Measurements from ENCODE around the gene EIF4B. TPM values are rescaled to one million over a fixed set of nuclear protein-coding genes. Genes with fewer than 3 reads are reported as not detected.

Gene EIF4B
- total RNA-seq, 2 experiments from 2014 or later, result 385 to 474 TPM

- no peak overlapping the region for H3K4me3 Mint-ChIP-seq
- POLR2A ChIA-PET, result no interaction called here
- peaks cover 5% of the 10 kb centered on the region for H3K4me1 Mint-ChIP-seq
- H3K9me3 Mint-ChIP-seq, result no peaks in the 10 kb centered on the region
- CTCF ChIA-PET, result interaction anchor here (0.6 to 1.0 kb wide), 2 partner anchors 9 to 121 kb away, joined by 3 read pairs; partner anchors contain the start of genes CSAD and ZNF740
- H3K36me3 Mint-ChIP-seq (ENCODE audit: low read depth), result peaks cover 2% of the 10 kb centered on the region
- no peak overlapping the region for H3K27ac Mint-ChIP-seq
- H3K27me3 Mint-ChIP-seq, result no peaks in the 10 kb centered on the region
- no peak for DNase-seq
Measured at GRCh38 chr12:53059434-53060063, 53.3 kb downstream of the EIF4B start.

GRCh38 chr12:53060064-53060720 lies 53.9 kb downstream of the EIF4B start:
- CTCF ChIA-PET, result interaction anchor here (0.6 to 1.4 kb wide), 4 partner anchors 9 to 121 kb away, joined by 3 read pairs; partner anchors contain the start of genes CSAD and ZNF740
- Mint-ChIP-seq H3K36me3 (ENCODE audit: low read depth) (peaks cover 6% of the 10 kb centered on the region), H3K27me3 (no peaks in the 10 kb centered on the region), H3K9me3 (no peaks in the 10 kb centered on the region), H3K4me1 (peaks cover 2% of the 10 kb centered on the region), H3K27ac (no peak overlapping the region), H3K4me3 (no peak overlapping the region)
- no peak for DNase-seq
- POLR2A ChIA-PET, result interaction anchor here (1.2 kb wide), 1 partner anchor 19 kb away, joined by 6 read pairs; the partner anchor contains the start of gene SPRYD3

GRCh38 chr12:53060721-53061276 lies 54.5 kb downstream of the EIF4B start:
- no peaks in the 10 kb centered on the region for H3K9me3 Mint-ChIP-seq
- no peak for DNase-seq
- peaks cover 8% of the 10 kb centered on the region for H3K36me3 Mint-ChIP-seq (ENCODE audit: low read depth)
- no peaks in the 10 kb centered on the region for H3K27me3 Mint-ChIP-seq
- H3K4me1 Mint-ChIP-seq, result peaks cover under 1% of the 10 kb centered on the region
- ChIA-PET POLR2A (interaction anchor here (1.2 kb wide), 1 partner anchor 18 kb away, joined by 6 read pairs; the partner anchor contains the start of gene SPRYD3), CTCF (interaction anchor here (0.6 to 6.5 kb wide), 6 partner anchors 8 to 391 kb away, joined by 3 to 99 read pairs (median 3); partner anchors contain the start of genes IGFBP6 and SOAT2)
- H3K27ac Mint-ChIP-seq, result no peak overlapping the region
- H3K4me3 Mint-ChIP-seq, result no peak overlapping the region

- no peak for DNase-seq
- CTCF ChIA-PET, result interaction anchor here (0.6 to 6.5 kb wide), 5 partner anchors 8 to 390 kb away, joined by 3 to 99 read pairs (median 3); partner anchors contain the start of genes IGFBP6 and SOAT2
- POLR2A ChIA-PET, result interaction anchor here (0.6 kb wide), 1 partner anchor 457 kb away, joined by 3 read pairs; no protein-coding TSS in a partner anchor
- Mint-ChIP-seq H3K36me3 (ENCODE audit: low read depth) (peaks cover 14% of the 10 kb centered on the region), H3K27me3 (no peaks in the 10 kb centered on the region), H3K4me3 (no peak overlapping the region), H3K4me1 (peaks cover 5% of the 10 kb centered on the region), H3K27ac (peak overlapping the region; percentile 31), H3K9me3 (no peaks in the 10 kb centered on the region)
Measured at GRCh38 chr12:53061404-53062010, 55.3 kb downstream of the EIF4B start.

GRCh38 chr12:53062011-53062961 lies 56.0 kb downstream of the EIF4B start:
- ChIA-PET POLR2A (interaction anchor here (0.6 kb wide), 1 partner anchor 457 kb away, joined by 3 read pairs; no protein-coding TSS in a partner anchor), CTCF (interaction anchor here (1.3 to 6.5 kb wide), 2 partner anchors 9 to 37 kb away, joined by 3 to 99 read pairs; partner anchors contain the start of genes IGFBP6 and SOAT2)
- Mint-ChIP-seq H3K27me3 (no peaks in the 10 kb centered on the region), H3K36me3 (ENCODE audit: low read depth) (peaks cover 14% of the 10 kb centered on the region), H3K27ac (no peak overlapping the region), H3K9me3 (no peaks in the 10 kb centered on the region), H3K4me3 (no peak overlapping the region), H3K4me1 (peaks cover 5% of the 10 kb centered on the region)
- DNase-seq, result no peak

GRCh38 chr12:53062977-53063707 lies 56.9 kb downstream of the EIF4B start:
- H3K4me1 Mint-ChIP-seq, result peaks cover 5% of the 10 kb centered on the region

GRCh38 chr12:53063708-53064612 lies 57.7 kb downstream of the EIF4B start:
- Mint-ChIP-seq H3K9me3 (no peaks in the 10 kb centered on the region), H3K36me3 (ENCODE audit: low read depth) (peaks cover 14% of the 10 kb centered on the region), H3K4me1 (peaks cover 5% of the 10 kb centered on the region), H3K27ac (no peak overlapping the region), H3K4me3 (no peak overlapping the region), H3K27me3 (no peaks in the 10 kb centered on the region)
- no peak for DNase-seq
- ChIA-PET CTCF (interaction anchor here (3.0 to 6.5 kb wide), 2 partner anchors 11 to 36 kb away, joined by 31 to 99 read pairs; partner anchors contain the start of genes IGFBP6 and SOAT2), POLR2A (no interaction called here)

More at GRCh38 chr12:53062977-53063707, 56.9 kb downstream of the EIF4B start:
- DNase-seq, result no peak
- Mint-ChIP-seq H3K27ac (no peak overlapping the region), H3K9me3 (no peaks in the 10 kb centered on the region), H3K36me3 (ENCODE audit: low read depth) (peaks cover 14% of the 10 kb centered on the region), H3K4me3 (no peak overlapping the region), H3K27me3 (no peaks in the 10 kb centered on the region)
- ChIA-PET POLR2A (no interaction called here), CTCF (interaction anchor here (6.5 kb wide), 1 partner anchor 37 kb away, joined by 99 read pairs; the partner anchor contains the start of genes IGFBP6 and SOAT2)

GRCh38 chr12:53064613-53065436 lies 58.6 kb downstream of the EIF4B start:
- POLR2A ChIA-PET, result no interaction called here
- Mint-ChIP-seq H3K9me3 (no peaks in the 10 kb centered on the region), H3K27me3 (no peaks in the 10 kb centered on the region), H3K27ac (peak overlapping the region; percentile 3), H3K36me3 (ENCODE audit: low read depth) (peaks cover 14% of the 10 kb centered on the region), H3K4me1 (peaks cover 5% of the 10 kb centered on the region), H3K4me3 (no peak overlapping the region)
- CTCF ChIA-PET, result interaction anchor here (1.0 to 6.5 kb wide), 10 partner anchors 10 to 233 kb away, joined by 3 to 99 read pairs (median 18); partner anchors contain the start of genes IGFBP6, SOAT2 and SPRYD3
- DNase-seq, result no peak

- peaks cover 14% of the 10 kb centered on the region for H3K36me3 Mint-ChIP-seq (ENCODE audit: low read depth)
- H3K27me3 Mint-ChIP-seq, result no peaks in the 10 kb centered on the region
- CTCF ChIA-PET, result interaction anchor here (0.6 to 6.5 kb wide), 18 partner anchors 8 to 443 kb away, joined by 3 to 99 read pairs (median 6); partner anchors contain the start of genes IGFBP6, SOAT2 and SPRYD3
- H3K27ac Mint-ChIP-seq, result no peak overlapping the region
- DNase-seq, result no peak
- POLR2A ChIA-PET, result interaction anchor here (1.1 kb wide), 1 partner anchor 9 kb away, joined by 14 read pairs; no protein-coding TSS in a partner anchor
- no peaks in the 10 kb centered on the region for H3K9me3 Mint-ChIP-seq
- H3K4me1 Mint-ChIP-seq, result peaks cover 5% of the 10 kb centered on the region
- no peak overlapping the region for H3K4me3 Mint-ChIP-seq
Measured at GRCh38 chr12:53065470-53065869, 59.2 kb downstream of the EIF4B start.

Measured in activated CD4-positive, alpha-beta T cell treated with anti-CD3 and anti-CD28 coated beads, Interleukin-2, amount 10 ng/mL, durations not matched to agents 7 days and 5 days (primary cell).